GM12878 (cell line): Measurements from ENCODE around the gene HTRA2. TPM values are rescaled to one million over a fixed set of nuclear protein-coding genes. Genes with fewer than 3 reads are reported as not detected.

Source experiments
- BCL11A ChIP-seq: IDR thresholded peaks from 2 replicates; pipeline ENCODE4 v1.6.1; 2011; ENCODE audit warnings: low read depth, low read length
- CEBPZ ChIP-seq: fragments of 150-350 bp; IDR thresholded peaks from 2 replicates; pipeline ENCODE4 v1.6.1; 2016; ENCODE audit warnings: low read depth, low read length
- CREB1 ChIP-seq: IDR thresholded peaks from 2 replicates; pipeline ENCODE4 v1.6.1; 2012; ENCODE audit warnings: low read depth, mild to moderate bottlenecking, inconsistent platforms
- GATAD2B ChIP-seq: fragments of 450-650 bp; conservative IDR thresholded peaks from 2 replicates; pipeline ENCODE4 v1.6.1; 2017; ENCODE audit warnings: low read depth, mild to moderate bottlenecking, moderate library complexity
- MYB ChIP-seq: fragments of 150-350 bp; IDR thresholded peaks from 2 replicates; pipeline ENCODE4 v1.6.1; 2014; ENCODE audit warnings: mild to moderate bottlenecking, low read depth, low read length, borderline replicate concordance
- MYC ChIP-seq: IDR thresholded peaks from 2 replicates; pipeline ENCODE4 v1.6.1; 2011; ENCODE audit warnings: mild to moderate bottlenecking, low read length, moderate library complexity, inconsistent platforms; ENCODE audit not compliant: insufficient read depth, insufficient replicate concordance, insufficient read length, severe bottlenecking
- NFYB ChIP-seq: IDR thresholded peaks from 2 replicates; pipeline ENCODE4 v1.6.1; 2011; ENCODE audit warnings: low read depth, mild to moderate bottlenecking, low read length, improper control_type of control experiment, moderate library complexity; ENCODE audit not compliant: insufficient read depth
- RBBP5 ChIP-seq: fragments of 200-600 bp; sonication (generic); conservative IDR thresholded peaks from 2 replicates; pipeline ENCODE4 v1.6.1; 2016
- SMARCA5 ChIP-seq: fragments of 450-650 bp; IDR thresholded peaks from 2 replicates; pipeline ENCODE4 v1.6.1; 2017; ENCODE audit warnings: mild to moderate bottlenecking
- SREBF1 ChIP-seq: IDR thresholded peaks from 2 replicates; pipeline ENCODE4 v1.6.1; 2012; ENCODE audit warnings: mild to moderate bottlenecking, low read length
- TCF12 ChIP-seq: IDR thresholded peaks from 2 replicates; pipeline ENCODE4 v1.6.1; 2011; ENCODE audit warnings: low read depth, mild to moderate bottlenecking, low read length
- polyA plus RNA-seq, 11 experiments: library from polyadenylated mRNA; depleted of rRNA in 4 of 11; unstranded in 6 of 11; stranded (reverse) in 5 of 11; fragments of >200 nt; fragmentation: Nextera tagmentation in 4 of 11; fragmentation: Illumina TruSeq in 1 of 11; extraction: Ambion mirVana in 4 of 11; extraction: Trizol in 1 of 11; gene quantifications; 1 replicate in 1 of 11; 2 replicates in 10 of 11; pipeline versions ENCODE4 v1.2.1 to v1.2.3, GENCODE V29; 2011 to 2016; ENCODE audit warnings: inconsistent platforms in 2 of 11, missing spikeins in 2 of 11, low read depth in 1 of 11
- total RNA-seq, 4 experiments: library from RNA; depleted of rRNA in 3 of 4; stranded (reverse); fragments of >200 nt in 3 of 4; fragmentation: Illumina TruSeq in 1 of 4; extraction: Trizol in 1 of 4; gene quantifications; 2 replicates each; pipeline versions ENCODE4 v1.2.1 to v1.2.3, GENCODE V29; 2013 to 2021
- TF ChIP-seq, protein P1 (sequence below): fragments of 450-650 bp; IDR thresholded peaks from 2 replicates; pipeline ENCODE4 v1.6.1; 2017; ENCODE audit warnings: mild to moderate bottlenecking, moderate library complexity
- TF ChIP-seq, protein P2 (sequence below): fragments of 450-650 bp; IDR thresholded peaks from 2 replicates; pipeline ENCODE4 v1.6.1; 2017; ENCODE audit warnings: low read depth, mild to moderate bottlenecking, moderate library complexity
- TF ChIP-seq, protein P3 (sequence below): IDR thresholded peaks from 2 replicates; pipeline ENCODE4 v1.6.1; 2012; ENCODE audit warnings: low read depth, low read length, improper control_type of control experiment
- TF ChIP-seq, protein P4 (sequence below): fragments of 450-650 bp; formaldehyde crosslinking; IDR thresholded peaks from 2 replicates; pipeline ENCODE4 v1.5.0; 2022; ENCODE audit warnings: mild to moderate bottlenecking, missing genetic modification characterization

The HTRA2 gene
- total and polyA plus RNA-seq, 10 of the 15 experiments (the other 5 are each of a cell fraction or from before 2014, with no cell fraction given): 42.3 to 73.9 (median 54.6) TPM

- TF ChIP-seq, protein P1, sequence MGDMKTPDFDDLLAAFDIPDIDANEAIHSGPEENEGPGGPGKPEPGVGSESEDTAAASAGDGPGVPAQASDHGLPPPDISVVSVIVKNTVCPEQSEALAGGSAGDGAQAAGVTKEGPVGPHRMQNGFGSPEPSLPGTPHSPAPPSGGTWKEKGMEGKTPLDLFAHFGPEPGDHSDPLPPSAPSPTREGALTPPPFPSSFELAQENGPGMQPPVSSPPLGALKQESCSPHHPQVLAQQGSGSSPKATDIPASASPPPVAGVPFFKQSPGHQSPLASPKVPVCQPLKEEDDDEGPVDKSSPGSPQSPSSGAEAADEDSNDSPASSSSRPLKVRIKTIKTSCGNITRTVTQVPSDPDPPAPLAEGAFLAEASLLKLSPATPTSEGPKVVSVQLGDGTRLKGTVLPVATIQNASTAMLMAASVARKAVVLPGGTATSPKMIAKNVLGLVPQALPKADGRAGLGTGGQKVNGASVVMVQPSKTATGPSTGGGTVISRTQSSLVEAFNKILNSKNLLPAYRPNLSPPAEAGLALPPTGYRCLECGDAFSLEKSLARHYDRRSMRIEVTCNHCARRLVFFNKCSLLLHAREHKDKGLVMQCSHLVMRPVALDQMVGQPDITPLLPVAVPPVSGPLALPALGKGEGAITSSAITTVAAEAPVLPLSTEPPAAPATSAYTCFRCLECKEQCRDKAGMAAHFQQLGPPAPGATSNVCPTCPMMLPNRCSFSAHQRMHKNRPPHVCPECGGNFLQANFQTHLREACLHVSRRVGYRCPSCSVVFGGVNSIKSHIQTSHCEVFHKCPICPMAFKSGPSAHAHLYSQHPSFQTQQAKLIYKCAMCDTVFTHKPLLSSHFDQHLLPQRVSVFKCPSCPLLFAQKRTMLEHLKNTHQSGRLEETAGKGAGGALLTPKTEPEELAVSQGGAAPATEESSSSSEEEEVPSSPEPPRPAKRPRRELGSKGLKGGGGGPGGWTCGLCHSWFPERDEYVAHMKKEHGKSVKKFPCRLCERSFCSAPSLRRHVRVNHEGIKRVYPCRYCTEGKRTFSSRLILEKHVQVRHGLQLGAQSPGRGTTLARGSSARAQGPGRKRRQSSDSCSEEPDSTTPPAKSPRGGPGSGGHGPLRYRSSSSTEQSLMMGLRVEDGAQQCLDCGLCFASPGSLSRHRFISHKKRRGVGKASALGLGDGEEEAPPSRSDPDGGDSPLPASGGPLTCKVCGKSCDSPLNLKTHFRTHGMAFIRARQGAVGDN: no peak
- TF ChIP-seq BCL11A: 0 out of 2 replicates have a peak, but pooled peaks have one; percentile 7
- peak; percentile 68 for TF ChIP-seq GATAD2B
- TF ChIP-seq SREBF1: no peak
- TF ChIP-seq, protein P2, sequence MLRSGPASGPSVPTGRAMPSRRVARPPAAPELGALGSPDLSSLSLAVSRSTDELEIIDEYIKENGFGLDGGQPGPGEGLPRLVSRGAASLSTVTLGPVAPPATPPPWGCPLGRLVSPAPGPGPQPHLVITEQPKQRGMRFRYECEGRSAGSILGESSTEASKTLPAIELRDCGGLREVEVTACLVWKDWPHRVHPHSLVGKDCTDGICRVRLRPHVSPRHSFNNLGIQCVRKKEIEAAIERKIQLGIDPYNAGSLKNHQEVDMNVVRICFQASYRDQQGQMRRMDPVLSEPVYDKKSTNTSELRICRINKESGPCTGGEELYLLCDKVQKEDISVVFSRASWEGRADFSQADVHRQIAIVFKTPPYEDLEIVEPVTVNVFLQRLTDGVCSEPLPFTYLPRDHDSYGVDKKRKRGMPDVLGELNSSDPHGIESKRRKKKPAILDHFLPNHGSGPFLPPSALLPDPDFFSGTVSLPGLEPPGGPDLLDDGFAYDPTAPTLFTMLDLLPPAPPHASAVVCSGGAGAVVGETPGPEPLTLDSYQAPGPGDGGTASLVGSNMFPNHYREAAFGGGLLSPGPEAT: no peak
- TF ChIP-seq MYC: no peak
- TF ChIP-seq SMARCA5: 0 out of 2 replicates have a peak, but pooled peaks have one; percentile 20
- TF ChIP-seq CREB1: no peak
- TF ChIP-seq TCF12: no peak
- TF ChIP-seq NFYB: no peak
- TF ChIP-seq RBBP5: no peak
- no peak for TF ChIP-seq CEBPZ
- no peak for TF ChIP-seq MYB
- TF ChIP-seq, protein P3, sequence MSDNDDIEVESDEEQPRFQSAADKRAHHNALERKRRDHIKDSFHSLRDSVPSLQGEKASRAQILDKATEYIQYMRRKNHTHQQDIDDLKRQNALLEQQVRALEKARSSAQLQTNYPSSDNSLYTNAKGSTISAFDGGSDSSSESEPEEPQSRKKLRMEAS: no peak
- TF ChIP-seq, protein P4, sequence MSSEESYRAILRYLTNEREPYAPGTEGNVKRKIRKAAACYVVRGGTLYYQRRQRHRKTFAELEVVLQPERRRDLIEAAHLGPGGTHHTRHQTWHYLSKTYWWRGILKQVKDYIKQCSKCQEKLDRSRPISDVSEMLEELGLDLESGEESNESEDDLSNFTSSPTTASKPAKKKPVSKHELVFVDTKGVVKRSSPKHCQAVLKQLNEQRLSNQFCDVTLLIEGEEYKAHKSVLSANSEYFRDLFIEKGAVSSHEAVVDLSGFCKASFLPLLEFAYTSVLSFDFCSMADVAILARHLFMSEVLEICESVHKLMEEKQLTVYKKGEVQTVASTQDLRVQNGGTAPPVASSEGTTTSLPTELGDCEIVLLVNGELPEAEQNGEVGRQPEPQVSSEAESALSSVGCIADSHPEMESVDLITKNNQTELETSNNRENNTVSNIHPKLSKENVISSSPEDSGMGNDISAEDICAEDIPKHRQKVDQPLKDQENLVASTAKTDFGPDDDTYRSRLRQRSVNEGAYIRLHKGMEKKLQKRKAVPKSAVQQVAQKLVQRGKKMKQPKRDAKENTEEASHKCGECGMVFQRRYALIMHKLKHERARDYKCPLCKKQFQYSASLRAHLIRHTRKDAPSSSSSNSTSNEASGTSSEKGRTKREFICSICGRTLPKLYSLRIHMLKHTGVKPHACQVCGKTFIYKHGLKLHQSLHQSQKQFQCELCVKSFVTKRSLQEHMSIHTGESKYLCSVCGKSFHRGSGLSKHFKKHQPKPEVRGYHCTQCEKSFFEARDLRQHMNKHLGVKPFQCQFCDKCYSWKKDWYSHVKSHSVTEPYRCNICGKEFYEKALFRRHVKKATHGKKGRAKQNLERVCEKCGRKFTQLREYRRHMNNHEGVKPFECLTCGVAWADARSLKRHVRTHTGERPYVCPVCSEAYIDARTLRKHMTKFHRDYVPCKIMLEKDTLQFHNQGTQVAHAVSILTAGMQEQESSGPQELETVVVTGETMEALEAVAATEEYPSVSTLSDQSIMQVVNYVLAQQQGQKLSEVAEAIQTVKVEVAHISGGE: peak; percentile 69; the same call in 1 of the 2 replicates
Measured at GRCh38 chr2:74481961-74482800, 47.6 kb upstream of the HTRA2 start (continued).
